Measurements from ENCODE around the gene RTN4.
"Not testable (repeated sequence)": the region's sequence is repeated elsewhere in the genome, so short reads cannot be mapped to it uniquely, and the experiment has no call there.

Gene RTN4, protein sequence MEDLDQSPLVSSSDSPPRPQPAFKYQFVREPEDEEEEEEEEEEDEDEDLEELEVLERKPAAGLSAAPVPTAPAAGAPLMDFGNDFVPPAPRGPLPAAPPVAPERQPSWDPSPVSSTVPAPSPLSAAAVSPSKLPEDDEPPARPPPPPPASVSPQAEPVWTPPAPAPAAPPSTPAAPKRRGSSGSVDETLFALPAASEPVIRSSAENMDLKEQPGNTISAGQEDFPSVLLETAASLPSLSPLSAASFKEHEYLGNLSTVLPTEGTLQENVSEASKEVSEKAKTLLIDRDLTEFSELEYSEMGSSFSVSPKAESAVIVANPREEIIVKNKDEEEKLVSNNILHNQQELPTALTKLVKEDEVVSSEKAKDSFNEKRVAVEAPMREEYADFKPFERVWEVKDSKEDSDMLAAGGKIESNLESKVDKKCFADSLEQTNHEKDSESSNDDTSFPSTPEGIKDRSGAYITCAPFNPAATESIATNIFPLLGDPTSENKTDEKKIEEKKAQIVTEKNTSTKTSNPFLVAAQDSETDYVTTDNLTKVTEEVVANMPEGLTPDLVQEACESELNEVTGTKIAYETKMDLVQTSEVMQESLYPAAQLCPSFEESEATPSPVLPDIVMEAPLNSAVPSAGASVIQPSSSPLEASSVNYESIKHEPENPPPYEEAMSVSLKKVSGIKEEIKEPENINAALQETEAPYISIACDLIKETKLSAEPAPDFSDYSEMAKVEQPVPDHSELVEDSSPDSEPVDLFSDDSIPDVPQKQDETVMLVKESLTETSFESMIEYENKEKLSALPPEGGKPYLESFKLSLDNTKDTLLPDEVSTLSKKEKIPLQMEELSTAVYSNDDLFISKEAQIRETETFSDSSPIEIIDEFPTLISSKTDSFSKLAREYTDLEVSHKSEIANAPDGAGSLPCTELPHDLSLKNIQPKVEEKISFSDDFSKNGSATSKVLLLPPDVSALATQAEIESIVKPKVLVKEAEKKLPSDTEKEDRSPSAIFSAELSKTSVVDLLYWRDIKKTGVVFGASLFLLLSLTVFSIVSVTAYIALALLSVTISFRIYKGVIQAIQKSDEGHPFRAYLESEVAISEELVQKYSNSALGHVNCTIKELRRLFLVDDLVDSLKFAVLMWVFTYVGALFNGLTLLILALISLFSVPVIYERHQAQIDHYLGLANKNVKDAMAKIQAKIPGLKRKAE

DNA sequence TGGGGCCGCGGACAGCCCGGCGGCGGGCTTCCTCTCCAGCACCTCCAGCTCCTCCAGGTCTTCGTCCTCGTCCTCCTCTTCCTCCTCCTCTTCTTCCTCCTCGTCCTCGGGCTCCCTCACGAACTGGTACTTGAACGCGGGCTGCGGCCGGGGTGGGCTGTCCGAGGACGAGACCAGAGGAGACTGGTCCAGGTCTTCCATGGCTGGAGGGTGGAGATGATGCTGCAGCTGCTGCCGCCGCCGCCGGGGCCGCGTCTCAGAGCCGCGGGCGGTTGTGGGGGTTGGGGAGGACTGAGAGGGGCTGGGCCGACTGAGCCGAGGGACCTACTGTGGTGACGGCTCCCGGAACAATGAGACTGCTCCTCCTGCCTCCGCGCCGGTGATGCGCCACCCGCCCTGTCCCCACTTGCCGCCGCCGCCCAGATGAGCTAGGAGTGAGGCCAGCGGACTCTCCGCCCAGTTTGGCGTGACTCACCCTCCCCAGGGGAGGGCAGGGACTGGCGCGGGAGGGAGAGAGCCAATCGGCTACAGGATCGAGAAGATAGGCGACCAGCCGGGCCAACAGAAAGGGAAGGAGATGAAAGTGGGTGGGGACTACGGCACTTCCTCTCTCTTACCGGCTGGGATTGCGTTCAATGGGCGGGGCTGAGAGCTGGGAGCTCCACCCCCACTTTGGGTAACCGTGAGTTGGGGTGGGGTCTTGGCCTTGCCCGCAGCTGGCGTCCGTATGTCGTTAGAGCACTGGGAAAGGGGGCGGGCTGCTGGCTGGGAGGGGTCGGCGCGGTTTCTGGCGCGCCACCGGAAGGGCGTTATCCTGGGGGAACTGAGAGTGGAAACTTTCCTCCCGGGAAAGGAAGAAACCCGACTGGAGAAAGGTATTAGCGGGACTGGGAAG is at the start of gene RTN4:
RTN4 (minus strand) TSS at position 352 of the 895 bp plus-strand sequence; CDS start at position 201, 151 bp downstream.
- DNase-seq = peak; percentile 99

DNA sequence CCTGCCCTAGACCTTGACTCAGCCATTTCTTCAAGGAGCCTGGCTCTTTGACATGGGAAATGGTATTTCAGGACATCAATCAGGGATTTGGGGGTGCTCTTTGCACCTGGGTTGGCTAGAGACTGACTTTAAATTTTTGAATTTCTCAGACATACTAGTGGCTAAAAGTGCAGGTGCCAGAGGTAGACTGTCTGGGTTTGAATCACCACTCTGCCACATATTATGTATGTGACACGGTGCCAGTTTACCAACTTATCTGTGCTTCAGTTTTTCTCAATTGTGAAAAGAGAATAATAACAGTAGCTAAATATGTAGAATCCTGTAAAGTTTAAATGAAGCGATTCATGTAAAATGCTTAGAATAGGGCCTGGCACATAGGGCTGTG is 49.2 kb upstream of the RTN4 start:
- no peak for DNase-seq

DNA sequence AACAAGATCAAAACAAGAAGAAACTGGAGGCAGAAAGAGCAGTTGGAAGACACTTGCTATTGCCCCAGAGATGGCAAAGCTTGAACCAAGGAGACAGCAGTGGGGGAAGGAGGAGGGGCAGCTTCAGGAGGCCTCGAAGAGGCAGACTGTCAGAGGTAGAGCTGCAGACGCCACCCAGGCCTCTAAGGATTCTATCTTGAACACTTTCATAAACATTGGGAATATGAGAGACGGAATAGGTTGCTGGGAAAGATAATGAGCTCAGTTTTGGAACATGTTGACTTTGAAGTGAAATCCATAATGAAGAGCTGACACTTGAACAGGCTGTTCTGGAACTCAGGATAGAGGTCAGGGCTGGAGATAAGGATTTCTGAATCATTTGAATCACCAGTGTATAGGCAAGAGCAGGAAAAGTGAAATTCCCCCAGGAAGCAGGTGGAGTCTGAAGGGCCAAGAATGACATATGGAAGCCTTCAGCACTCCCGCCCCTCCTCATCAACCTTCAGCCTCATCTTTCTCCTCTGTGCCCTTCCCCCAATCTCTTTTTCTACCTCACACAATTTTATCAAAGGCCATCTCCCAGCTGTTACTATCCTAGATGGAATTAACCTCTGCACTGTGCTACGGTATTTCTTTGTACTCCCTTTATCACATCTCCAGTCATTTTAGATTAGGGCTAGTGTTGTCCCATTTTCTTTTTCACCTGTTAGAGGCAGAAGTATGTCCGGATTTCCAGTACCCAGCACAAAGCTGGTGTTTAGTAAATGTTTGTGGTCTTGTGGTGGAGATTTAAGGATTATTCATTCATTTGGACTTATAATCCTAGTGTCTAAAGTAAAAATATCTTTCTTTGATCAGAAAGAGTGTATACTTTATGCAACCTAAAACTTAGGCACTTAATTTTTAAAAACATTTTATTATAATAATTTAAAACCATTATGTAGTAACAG is 47.5 kb upstream of the RTN4 start:
- DNase-seq = peak; percentile 52

DNA sequence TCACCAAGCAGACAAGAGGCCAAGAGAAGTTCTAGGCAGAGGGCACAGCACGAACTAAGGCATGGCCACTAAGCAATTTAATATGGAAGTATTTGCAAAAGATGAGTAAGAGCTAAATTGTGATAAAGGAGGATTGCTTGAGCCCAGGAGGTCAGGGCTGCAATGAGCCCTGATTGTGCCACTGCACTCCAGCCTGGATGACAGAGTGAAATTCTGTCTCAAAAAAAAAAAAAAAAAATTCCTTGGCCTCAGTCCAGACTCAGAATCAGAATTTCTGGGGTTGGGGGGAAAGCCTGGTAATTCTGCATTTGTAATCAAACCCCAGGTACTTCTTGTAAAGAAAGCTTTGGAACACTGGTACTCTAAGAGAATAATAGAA is 46.8 kb upstream of the RTN4 start:
- DNase-seq = no peak

DNA sequence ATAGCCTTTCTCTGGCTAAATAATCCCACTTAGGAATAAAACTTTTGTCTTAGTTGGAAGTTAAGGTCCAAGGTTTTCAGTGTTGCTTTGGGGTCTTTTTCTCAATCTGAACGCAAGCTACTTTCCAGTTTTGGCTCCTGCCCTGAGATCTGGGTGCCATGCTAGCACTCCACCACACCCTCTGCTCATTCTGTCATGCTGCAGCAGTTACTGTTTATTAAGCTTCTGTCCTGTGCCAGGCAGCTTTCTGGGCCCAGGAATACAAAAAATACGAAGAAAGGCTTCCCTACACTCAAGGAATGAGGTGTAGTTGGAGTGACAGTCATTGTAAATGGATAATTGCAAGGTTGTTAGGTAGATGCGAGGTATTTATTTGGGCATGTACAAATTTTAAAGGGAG is 46.3 kb upstream of the RTN4 start:
- DNase-seq = no peak

DNA sequence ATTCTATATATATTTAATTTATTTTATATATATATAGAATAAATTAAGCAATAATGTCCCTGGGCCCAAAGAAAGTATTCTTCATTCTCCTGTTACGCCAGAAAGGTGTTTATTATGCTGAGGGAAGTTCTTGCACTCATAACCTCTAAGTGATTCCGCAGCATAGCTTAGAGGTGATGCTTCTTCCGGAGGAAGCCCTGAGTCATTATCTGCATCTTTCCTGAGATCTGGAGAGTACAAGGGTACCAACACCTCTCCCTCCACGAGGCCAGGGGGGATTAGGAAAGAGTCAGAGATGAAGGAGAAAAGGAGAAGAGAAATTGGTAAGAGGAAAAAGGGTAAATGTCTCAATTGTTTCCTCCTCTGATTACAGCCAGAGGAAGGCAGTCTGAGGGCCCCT is 43.1 kb upstream of the RTN4 start:
- no peak for DNase-seq

DNA sequence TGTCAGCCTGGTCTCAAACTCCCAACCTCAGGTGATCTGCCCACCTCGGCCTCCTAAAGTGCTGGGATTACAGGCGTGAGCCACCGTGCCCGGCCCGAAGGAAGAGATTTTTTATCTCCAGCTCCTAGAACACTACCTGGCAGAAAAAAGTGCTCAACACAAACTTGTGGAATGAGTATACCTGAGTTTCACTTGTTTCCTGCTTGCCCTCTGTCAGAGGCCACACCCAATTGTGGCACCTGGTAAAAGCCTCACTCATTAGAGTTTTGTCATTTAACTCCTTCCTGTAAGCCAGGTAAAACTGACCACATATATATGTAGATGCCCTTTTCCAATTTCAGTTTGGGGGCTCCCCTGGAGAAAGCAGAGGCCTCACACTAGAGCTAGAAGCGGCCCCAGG is 42.2 kb upstream of the RTN4 start:
- no peak for DNase-seq

DNA sequence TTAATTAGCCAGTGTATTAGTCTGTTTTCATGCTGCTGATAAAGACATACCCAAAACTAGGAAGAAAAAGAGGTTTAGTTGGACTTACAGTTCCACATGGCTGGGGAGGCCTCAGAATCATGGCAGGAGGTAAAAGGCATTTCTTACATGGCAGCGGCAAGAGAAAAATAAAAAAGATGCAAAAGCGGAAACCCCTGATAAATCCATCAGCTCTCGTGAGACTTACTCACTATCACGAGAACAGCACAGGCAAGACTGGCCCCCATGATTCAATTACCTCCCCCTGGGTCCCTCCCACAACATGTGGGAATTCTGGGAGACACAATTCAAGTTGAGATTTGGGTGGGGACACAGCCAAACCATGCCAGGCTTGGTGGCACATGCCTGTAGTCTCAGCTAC is 41.4 kb upstream of the RTN4 start:
- not testable (repeated sequence) for DNase-seq

DNA sequence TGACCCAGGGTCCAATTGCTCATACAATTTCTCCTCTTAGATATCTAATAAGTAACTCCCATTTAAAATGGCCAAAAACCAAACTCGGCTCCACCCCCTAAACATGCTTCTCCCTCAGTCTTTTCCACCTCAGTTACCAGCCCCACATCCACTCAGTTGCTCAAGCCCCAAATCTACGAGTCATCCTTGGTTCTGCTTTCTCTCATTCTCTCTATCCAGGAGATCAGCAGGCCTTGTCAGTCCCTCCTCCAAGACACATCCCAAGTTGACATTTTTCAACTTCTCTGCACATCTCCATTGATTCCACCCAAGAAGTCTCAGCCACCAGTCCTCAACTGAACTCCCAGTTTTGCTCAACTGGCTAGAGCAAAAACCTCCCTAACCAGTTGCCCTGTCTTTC is 40.5 kb upstream of the RTN4 start:
- DNase-seq = no peak

DNA sequence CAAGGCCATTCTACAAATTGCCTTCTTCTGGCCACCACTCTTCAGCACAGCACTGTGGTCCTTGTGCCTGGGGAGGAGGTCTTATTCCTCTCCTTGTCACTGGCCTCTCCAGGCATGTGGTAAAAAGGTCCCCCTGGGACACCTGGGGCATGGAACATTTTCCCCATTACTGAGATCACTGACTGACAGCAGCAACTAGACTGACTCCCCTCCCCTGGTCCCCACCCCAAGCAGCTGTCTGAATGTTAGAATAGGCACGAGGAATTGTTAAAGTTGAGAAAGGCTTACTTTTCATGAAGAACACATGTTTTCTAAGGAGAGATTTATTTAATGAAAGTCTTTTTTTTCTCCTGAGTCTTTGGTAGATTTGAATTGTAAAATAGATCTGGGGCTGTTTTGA is 39.5 kb upstream of the RTN4 start:
- DNase-seq = no peak

DNA sequence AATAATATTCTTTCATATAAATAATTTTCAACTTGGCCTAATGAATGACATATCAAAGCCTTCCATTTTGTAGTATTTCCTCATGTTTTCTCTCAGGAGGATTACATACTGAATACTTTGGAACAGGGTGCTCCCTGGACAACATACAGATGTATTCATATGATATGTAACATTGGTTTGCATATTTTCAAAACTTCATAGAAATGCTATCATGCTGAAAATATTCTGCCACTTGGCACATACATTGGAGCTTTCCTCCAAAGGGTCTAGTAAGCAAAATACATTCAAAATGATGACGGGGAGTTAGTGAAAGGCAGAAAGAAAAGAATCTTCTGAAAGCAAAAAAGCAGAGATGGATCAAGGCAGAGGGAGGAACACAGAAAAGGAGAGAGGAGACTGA is 38.1 kb upstream of the RTN4 start:
- peak; percentile 45 for DNase-seq

DNA sequence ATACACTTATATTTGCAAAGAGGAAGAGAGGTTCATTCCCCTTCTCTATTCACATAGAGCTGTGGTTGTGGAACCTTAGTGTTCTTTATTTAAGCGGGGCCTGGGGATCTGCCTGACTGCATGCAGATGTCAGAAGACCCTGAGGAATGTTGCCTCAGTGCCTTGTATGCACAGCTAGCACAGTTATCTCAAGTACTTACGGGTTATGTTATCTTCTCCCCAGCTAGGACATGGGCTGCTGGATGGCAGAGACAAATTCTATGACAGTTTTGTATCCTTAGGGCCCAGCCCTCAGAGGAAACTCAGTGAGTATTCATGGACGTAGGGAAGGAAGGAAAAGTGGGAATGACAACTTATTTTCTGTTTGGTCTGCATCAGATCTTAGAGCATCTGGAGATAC is 37.7 kb upstream of the RTN4 start:
- DNase-seq = no peak

DNA sequence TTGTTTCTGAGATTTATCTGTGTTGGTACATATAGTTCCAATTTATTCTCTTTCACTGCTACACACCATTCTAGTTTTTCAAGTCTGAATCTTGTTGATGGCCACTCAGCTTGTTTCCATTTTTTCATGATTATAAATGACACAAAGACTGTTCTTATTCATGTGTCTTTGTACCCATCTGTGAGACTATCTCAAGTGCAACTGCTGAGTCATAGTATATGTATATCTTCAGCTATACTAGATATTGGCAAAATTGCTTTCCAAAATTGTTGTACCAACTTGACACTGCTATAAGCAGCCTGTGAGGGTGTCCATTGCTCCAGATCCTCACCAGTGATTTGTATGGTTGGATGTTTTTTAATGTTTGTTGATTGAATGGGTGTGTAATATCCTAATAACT is 37.2 kb upstream of the RTN4 start:
- DNase-seq = no peak

DNA sequence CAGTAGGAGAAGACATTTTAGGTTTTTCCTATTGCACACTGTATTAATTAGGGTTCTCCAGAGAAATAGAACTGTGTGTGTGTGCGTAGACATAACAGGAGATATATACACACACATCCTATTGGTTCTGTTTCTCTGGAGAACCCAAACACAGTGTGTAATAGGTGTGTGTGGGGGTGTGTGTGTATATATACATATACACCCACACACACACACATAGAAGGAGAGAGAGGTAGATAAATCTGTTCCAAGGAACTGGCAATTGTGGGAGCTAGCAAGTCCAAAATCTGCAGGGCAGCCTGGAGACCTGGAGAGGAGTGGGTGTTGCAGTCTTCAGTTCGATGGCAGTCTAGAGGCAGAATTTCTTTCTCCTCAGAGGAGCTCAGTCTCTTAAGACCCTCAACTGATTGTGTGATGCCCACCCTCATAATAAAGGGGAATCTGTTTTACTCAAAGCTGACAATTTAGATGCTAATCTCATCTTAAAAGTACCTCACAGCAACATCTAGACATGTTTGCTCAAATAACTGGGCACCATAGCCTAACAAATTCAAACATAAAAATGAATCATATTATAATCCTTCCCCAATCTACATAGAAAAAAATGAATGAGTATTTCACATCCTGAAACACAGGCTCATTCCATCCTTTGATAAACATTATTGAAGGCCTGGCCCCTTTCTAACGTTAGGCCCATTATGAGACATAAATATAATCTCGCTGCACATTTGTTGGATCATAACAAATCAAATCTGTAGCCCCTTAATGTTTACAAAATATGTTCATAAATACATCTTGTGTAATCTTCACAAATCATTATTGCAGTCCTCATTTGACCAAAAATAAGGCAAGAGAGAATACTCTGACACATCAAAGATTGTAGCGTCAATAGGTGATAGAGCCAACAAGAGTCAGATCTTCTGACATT is 35.1 kb upstream of the RTN4 start:
- DNase-seq = no peak

DNA sequence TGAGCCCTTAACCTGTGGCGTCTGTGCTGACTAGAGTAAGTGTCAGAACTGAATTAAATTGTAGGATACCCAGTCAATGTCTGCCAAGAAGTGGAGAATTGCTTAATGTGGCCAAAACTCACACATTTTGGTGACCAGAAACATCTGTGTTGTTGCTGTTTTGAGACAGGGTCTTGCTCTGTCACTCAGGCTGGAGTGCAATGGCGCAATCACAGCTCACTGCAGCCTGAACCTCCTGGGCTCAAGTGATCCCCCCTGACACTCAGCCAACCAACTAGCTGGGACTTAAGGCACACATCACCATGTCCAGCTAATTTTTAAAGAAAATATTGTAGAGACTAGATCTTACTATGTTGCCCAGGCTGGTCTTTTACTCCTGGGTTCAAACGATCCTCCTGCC is 34.4 kb upstream of the RTN4 start:
- DNase-seq = no peak

DNA sequence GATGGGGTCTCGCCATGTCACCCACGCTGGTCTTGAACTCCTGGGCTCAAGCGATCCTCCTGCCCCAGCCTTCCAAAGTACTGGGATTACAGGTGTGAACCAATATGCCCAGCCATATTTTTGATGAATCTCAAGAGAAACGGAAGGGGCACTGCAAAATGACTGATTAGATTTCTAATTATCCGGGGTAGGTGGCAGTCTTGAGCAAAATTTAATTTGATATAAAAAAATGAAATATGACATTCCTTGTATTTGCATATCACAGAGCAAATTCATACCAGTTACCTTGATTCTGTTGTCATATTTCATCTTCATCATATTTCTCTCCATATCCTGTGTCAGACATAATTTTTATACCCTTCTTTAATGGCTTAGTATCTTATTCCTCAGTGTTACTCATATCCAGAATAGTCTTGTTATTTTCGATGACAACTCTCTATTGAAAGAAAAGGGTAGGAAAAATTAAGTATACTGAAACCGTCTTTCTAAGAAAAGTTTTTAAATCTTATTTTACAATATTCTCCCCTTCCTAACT is 30.0 kb upstream of the RTN4 start:
- DNase-seq = no peak

DNA sequence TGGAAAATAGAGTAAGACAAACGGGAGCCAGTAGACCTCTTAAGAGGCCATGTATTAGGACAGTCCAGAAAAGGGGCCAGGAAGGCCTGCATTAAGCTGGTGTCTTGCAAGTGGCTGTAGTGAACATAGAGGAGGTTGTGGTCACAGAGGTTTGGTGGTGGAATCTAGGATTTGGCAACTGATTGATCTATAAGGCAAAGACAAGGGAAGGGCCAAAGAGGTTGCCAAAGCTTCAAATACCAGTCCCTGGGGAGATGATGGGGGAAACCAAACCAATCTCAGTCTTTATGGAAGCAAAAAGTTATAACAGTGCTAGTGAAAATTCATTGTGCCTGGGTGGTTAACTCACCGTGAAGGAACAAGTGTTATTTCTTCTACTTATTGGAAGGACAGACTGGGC is 28.7 kb upstream of the RTN4 start:
- DNase-seq = no peak

DNA sequence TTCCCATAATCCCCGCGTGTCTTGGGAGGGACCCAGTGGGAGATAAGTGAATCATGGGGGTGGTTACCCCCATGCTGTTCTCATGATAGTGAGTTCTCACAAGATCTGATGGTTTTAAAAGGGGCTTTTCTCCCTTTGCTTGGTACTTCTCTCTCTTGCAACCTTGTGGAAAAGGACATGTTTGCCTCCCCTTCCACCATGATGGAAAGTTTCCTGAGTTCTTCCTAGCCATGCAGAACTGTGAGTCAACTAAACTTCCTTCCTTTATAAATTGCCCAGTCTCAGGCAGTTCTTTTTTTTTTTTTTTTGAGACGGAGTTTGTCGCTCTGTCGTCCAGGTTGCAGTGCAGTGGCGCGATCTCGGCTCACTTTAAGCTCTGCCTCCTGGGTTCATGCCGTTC is 26.5 kb upstream of the RTN4 start:
- DNase-seq = no peak

DNA sequence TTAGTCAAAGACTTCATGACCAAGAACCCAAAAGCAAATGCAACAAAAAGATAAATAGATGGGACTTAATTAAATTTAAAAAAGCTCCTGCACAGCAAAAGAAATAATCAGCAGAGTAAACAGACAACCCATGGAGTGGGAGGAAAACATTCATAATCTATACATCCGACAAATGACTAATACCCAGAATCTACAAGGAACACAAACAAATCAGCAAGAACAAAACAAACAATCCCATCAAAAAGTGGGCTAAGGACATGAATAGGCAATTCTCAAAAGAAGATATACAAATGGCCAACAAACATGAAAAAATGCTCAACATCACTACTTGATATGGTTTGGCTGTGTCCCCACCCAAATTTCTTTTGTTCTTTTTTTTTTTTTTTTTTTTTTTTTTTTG is 25.8 kb upstream of the RTN4 start:
- DNase-seq = not testable (repeated sequence)
